GM20000 (cell line): ENCODE measurements around the gene ATP10B.
A peak's percentile ranks its signal among the peaks of the same experiment; 100 is the strongest.
"Not testable (repeated sequence)": the region's sequence is repeated elsewhere in the genome, so short reads cannot be mapped to it uniquely, and the experiment has no call there.

ENCODE experiments used
- DNase-seq: peaks from one replicate; pipeline ENCODE4 v3.0.0; 2012; ENCODE audit warnings: low spot score
- CTCF ChIP-seq: IDR thresholded peaks from 2 replicates; pipeline ENCODE4 v1.5.1; 2012; ENCODE audit warnings: mild to moderate bottlenecking, control low read depth; ENCODE audit errors: extremely low read depth, missing control alignments

The ATP10B gene

DNA sequence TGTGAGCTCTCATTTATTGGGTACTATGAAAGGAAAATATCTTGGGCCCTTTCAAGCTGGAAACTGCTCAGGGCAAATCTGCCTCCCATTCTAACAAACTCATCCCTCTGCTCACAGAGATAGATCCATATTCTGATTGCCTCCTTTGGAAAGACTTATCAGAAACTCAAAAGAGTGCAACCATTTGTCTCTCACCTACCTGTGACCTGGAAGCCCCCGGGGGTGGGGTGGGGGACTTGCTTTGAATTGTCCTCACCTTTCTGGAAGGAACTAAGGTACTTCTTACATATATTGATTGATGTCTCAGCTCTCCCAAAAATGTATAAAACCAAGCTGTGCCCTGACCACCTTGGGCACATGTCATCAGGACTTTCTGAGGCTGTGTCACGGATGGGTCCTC is 125.3 kb downstream of the ATP10B start:
- no peak for DNase-seq
- no peak for TF ChIP-seq CTCF

GRCh38 chr5:160720822-160721221 is 131.2 kb downstream of the ATP10B start:
- DNase-seq = no peak
- TF ChIP-seq CTCF = no peak

- not testable (repeated sequence) for DNase-seq
Observed at GRCh38 chr5:160715508-160715907, 136.5 kb downstream of the ATP10B start.

DNA sequence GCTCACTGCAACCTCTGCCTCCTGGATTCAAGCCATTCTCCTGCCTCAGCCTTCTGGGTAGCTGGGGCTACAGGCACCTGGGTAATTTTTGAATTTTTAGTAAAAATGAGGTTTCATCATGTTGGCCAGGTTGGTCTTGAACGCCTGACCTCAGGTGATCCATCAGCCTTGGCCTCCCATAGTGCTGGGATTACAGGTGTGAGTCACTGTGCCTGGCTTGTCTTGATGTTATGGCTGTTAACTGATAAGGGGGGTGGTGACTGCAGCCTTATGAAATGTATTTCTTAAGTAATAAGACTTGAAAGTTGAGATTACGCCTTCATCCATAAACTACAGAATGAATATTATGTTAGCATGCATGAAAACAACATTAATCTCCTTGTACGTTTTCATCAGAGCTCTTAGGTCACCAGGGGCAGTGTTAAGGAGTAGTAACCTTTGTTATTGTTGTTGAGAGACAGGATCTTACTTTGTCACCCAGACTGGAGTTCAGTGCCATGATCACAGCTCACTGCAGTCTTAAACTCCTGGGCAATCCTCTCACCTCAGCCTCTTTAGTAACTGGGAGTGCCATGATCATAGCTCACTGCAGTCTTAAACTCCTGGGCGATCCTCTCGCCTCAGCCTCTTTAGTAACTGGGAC is 148.3 kb downstream of the ATP10B start:
- no peak for TF ChIP-seq CTCF
- no peak for DNase-seq

DNA sequence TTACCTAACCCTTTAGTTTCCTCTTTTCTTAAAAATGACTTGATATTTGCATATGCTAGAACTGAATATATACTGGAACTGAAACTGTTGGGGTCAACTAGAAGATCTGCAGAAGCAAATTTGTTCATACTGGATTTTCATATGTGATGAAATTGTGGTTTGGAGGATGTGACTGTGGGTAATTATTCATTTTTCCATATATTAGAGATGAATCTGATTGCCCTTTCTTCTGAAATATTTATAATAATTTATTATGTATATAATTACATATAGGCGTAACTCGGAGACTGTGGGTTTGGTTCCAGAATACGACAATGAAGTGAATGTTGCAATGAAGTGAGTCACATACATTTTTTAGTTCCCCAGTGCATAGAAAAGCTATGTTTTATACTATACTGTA is 149.1 kb downstream of the ATP10B start:
- no peak for TF ChIP-seq CTCF
- DNase-seq = peak; percentile 36

- no peak for TF ChIP-seq CTCF
- no peak for DNase-seq
Observed at GRCh38 chr5:160702311-160702803, 149.7 kb downstream of the ATP10B start.

GRCh38 chr5:160701403-160701802 is 150.6 kb downstream of the ATP10B start:
- TF ChIP-seq CTCF = no peak

GRCh38 chr5:160699301-160699700 is 152.7 kb downstream of the ATP10B start:
- DNase-seq = no peak
- no peak for TF ChIP-seq CTCF

More at GRCh38 chr5:160701403-160701802, 150.6 kb downstream of the ATP10B start:
- DNase-seq = no peak
